ENCODE data around the gene IARS2. TPM values are rescaled to one million over a fixed set of nuclear protein-coding genes. Genes with fewer than 3 reads are reported as not detected.

IARS2 gene
- total RNA-seq, 1 donor, result 96.7 TPM

- no peak for DNase-seq (ENCODE audit: low read depth)
- TF ChIP-seq, protein P1, sequence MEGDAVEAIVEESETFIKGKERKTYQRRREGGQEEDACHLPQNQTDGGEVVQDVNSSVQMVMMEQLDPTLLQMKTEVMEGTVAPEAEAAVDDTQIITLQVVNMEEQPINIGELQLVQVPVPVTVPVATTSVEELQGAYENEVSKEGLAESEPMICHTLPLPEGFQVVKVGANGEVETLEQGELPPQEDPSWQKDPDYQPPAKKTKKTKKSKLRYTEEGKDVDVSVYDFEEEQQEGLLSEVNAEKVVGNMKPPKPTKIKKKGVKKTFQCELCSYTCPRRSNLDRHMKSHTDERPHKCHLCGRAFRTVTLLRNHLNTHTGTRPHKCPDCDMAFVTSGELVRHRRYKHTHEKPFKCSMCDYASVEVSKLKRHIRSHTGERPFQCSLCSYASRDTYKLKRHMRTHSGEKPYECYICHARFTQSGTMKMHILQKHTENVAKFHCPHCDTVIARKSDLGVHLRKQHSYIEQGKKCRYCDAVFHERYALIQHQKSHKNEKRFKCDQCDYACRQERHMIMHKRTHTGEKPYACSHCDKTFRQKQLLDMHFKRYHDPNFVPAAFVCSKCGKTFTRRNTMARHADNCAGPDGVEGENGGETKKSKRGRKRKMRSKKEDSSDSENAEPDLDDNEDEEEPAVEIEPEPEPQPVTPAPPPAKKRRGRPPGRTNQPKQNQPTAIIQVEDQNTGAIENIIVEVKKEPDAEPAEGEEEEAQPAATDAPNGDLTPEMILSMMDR (IDR thresholded peaks at IDR 0.05; ENCODE audit: insufficient read depth, low read depth, low read length), result no peak
- H3K4me3 ChIP-seq (ENCODE audit: low read depth, low read length), result no peak overlapping the region
These were observed 35.7 kb downstream of the IARS2 start for GRCh38 chr1:220129479-220130210.

DNA sequence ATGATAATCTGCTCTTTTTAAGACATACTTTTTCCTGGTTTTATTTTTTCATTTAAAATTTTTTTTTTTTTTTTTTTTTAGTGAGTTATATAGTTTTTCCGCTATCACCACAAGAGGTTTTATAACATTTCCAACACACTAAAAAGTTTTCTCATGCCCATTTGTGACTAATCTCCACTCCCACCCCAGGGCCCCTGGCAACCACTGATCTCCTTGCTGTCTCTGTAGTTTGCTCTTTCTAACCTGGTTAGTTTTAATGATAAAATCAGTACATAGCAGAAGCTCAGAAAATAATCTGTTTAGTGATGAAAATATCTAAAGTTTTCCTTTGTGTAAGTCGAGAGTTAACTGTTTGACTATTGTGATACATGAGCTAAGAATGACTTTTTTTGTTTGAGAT lies 41.8 kb downstream of the IARS2 start:
- DNase-seq (ENCODE audit: low read depth), result no peak
- no peak overlapping the region for H3K4me3 ChIP-seq (ENCODE audit: low read depth, low read length)
- TF ChIP-seq, protein P1 (IDR thresholded peaks at IDR 0.05; ENCODE audit: insufficient read depth, low read depth, low read length), result no peak

DNA sequence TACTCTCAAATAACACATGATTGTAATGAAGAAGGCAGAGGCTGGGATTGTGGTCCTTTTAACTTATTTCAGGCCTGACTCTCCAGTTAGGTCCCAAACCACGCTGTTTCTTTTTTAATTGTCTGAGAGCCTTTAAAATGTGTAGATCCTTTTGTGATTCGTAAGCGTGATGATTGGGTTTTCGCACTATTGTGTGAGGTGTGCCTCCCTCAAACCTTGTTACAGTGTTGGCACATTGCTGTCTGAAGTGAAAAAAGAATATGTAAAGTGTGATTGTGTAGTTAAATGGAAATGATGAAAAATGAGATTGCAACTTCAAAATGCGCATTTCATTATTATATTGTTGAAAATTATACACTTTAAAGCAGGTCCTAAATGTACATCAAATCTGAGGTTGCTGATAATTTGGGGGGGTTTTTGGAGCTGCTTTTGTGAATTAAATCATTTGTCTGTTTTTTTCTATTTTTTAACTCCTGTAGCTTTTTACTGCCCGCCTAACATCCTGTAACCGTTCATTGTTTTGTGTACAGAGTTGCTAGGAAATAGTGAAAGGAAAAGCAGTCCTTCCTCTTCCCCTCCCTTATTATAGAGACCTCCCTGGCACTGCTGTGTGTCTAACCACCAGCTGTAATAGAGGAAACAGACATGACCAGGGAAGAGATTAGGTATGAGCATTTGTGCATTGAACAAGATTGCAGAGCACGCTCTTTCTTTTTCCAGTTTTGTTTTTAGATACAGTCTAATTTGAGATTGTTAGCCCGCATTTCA lies 43.3 kb downstream of the IARS2 start:
- H3K4me3 ChIP-seq (ENCODE audit: low read depth, low read length), result no peak overlapping the region
- TF ChIP-seq, protein P1 (IDR thresholded peaks at IDR 0.05; ENCODE audit: insufficient read depth, low read depth, low read length), result no peak
- no peak for DNase-seq (ENCODE audit: low read depth)

DNA sequence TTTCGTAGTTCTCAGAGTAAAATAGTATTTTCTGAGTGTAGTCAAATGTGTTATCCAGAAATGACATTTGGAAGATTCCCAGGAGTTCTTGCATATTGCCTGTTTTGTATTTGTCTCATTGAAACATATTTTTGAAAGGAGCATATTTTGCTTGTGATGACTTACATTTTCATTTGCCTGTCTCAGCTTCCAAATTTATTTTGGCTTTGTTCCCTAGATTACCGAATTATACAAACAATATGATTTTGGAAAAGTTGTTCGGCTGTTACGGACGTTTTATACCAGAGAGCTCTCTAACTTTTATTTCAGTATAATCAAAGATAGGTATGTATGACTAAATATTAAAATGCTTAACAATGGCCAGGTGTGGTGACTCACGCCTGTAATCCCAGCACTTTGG lies 46.0 kb downstream of the IARS2 start:
- no peak for DNase-seq (ENCODE audit: low read depth)
- H3K4me3 ChIP-seq (ENCODE audit: low read depth, low read length), result no peak overlapping the region
- TF ChIP-seq, protein P1 (IDR thresholded peaks at IDR 0.05; ENCODE audit: insufficient read depth, low read depth, low read length), result no peak

GRCh38 chr1:220144051-220144450 lies 50.1 kb downstream of the IARS2 start:
- no peak for DNase-seq (ENCODE audit: low read depth)
- TF ChIP-seq, protein P1 (IDR thresholded peaks at IDR 0.05; ENCODE audit: insufficient read depth, low read depth, low read length), result no peak

GRCh38 chr1:220149742-220150141 lies 55.8 kb downstream of the IARS2 start:
- DNase-seq (ENCODE audit: low read depth), result no peak
- H3K4me3 ChIP-seq (ENCODE audit: low read depth, low read length), result no peak overlapping the region
- TF ChIP-seq, protein P1 (IDR thresholded peaks at IDR 0.05; ENCODE audit: insufficient read depth, low read depth, low read length), result no peak

More at GRCh38 chr1:220144051-220144450, 50.1 kb downstream of the IARS2 start:
- H3K4me3 ChIP-seq (ENCODE audit: low read depth, low read length), result no peak overlapping the region

Measured in fibroblast of villous mesenchyme (primary cell).